Natural killer cell (primary cell): ENCODE measurements around the gene OR2V1. TPM values are rescaled to one million over a fixed set of nuclear protein-coding genes. Genes with fewer than 3 reads are reported as not detected.
"Not testable (repeated sequence)": the region's sequence is repeated elsewhere in the genome, so short reads cannot be mapped to it uniquely, and the experiment has no call there.

ENCODE experiments used
- ATAC-seq, 3 donors: fragments of 150-1000 bp in 2 of 3; fragments of 200-7000 bp in 1 of 3; cut with Tn5 transposase; 1 replicate in 1 of 3; 2 replicates in 2 of 3; pipeline ENCODE4 v1.10.0; 2021; ENCODE audit warnings: mild to moderate bottlenecking in 2 of 3, moderate library complexity in 2 of 3
- DNase-seq, 2 donors: peaks; one replicate each; pipeline versions ENCODE4 v3.0.0 to v3.0.0-alpha.2; 2013 to 2021; ENCODE audit warnings: mixed read lengths in 1 of 2
- H3K27ac ChIP-seq: one replicate; pipeline ENCODE4 v1.5.1; 2013; ENCODE audit warnings: mild to moderate bottlenecking, low read length
- H3K27me3 ChIP-seq: one replicate; pipeline ENCODE4 v1.6.1; 2013; ENCODE audit warnings: low read length; ENCODE audit not compliant: control insufficient read depth, insufficient read depth
- H3K36me3 ChIP-seq: one replicate; pipeline ENCODE4 v1.6.1; 2013; ENCODE audit warnings: low read length; ENCODE audit not compliant: control insufficient read depth, insufficient read depth
- H3K4me1 ChIP-seq: one replicate; pipeline ENCODE4 v1.6.1; 2013; ENCODE audit warnings: low read length; ENCODE audit not compliant: control insufficient read depth, insufficient read depth
- H3K4me3 ChIP-seq: one replicate; pipeline ENCODE4 v1.5.1; 2013; ENCODE audit warnings: low read length
- H3K9me3 ChIP-seq: one replicate; pipeline ENCODE4 v1.6.1; 2013; ENCODE audit warnings: low read length; ENCODE audit not compliant: control insufficient read depth, insufficient read depth
- H3K27ac Mint-ChIP-seq, 2 donors: one replicate each; pipeline ENCODE4 v1.8.0; 2022; ENCODE audit warnings: mild to moderate bottlenecking in 2 of 2, mixed read lengths in 2 of 2, moderate library complexity in 1 of 2
- H3K27me3 Mint-ChIP-seq, 2 donors: one replicate each; pipeline ENCODE4 v1.8.0; 2022; ENCODE audit warnings: low read depth in 2 of 2, mixed read lengths in 2 of 2
- H3K36me3 Mint-ChIP-seq: one replicate; pipeline ENCODE4 v1.8.0; 2022; ENCODE audit warnings: mixed read lengths
- H3K4me1 Mint-ChIP-seq, 2 donors: one replicate each; pipeline ENCODE4 v1.8.0; 2022; ENCODE audit warnings: mixed read lengths in 2 of 2
- H3K4me3 Mint-ChIP-seq: one replicate; pipeline ENCODE4 v1.8.0; 2022; ENCODE audit warnings: mild to moderate bottlenecking, moderate library complexity, mixed read lengths
- H3K9me3 Mint-ChIP-seq, 2 donors: one replicate each; pipeline ENCODE4 v1.8.0; 2022; ENCODE audit warnings: mixed read lengths in 2 of 2
- CTCF ChIP-seq: fragments of 200-600 bp; IDR thresholded peaks from one replicate; pipeline ENCODE4 v1.8.0; 2022; ENCODE audit warnings: antibody characterized with exemption
- WGBS: methylation state at CpG from one replicate; pipeline ENCODE4 v1.1.7; 2013; ENCODE audit warnings: missing lambda C conversion rate; ENCODE audit not compliant: insufficient coverage; 5-methylcytosine and 5-hydroxymethylcytosine counted together
- intact Hi-C: fragments of 100-400 bp; cut with micrococcal nuclease; formaldehyde crosslinking; loops from one replicate; pipeline ENCODE4 v1.14.2; 2022
- total RNA-seq, 4 donors: library from RNA; stranded (reverse); fragments of 120-200 nt in 1 of 4; gene quantifications; one replicate each; pipeline versions ENCODE4 v1.2.3 to v1.2.4, GENCODE V29; 2013 to 2022

Gene OR2V1
- total RNA-seq, 3 donors from 2014 or later (not counting 1 experiment from before 2014, with no cell fraction given), result not detected

DNA sequence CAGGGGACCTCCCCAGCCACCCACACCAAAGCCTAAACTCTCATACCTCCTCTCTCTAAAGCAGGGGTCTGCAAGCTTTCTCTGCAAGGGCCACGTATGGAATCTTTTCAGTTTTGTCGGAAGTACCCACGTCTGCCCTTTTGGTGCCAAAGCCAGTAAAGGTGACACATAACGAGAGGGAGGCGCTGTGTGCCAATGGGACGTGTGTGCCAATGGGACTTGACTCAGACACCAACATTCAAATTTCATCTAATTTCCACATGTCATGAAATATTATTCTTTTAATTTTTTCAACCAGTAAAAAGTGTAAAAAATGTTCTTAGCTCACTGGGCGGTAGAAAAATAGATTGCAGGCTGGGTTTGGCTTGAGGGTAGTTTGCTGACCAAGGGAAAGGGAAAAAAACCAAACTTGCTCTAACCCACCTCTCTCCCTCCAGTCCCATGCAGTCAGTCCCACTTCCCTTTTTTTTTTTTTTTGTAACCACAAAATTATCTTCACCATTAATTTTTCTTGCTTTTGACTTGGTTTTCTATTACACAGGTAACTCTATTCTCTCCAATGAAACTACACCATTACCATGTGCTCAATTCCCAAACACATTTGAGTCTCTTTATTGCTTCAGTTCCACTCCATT is 25.5 kb downstream of the OR2V1 start:
- DNase-seq, result no peak
- H3K27me3 Mint-ChIP-seq, result peaks cover 24 to 40% of the 10 kb centered on the region in 2 donors

GRCh38 chr5:181104606-181105390 is 26.2 kb downstream of the OR2V1 start:
- WGBS, result 58% methylated on average over 14 of the region's 20 CpGs
- not testable (repeated sequence) for H3K9me3 Mint-ChIP-seq, H3K4me1 Mint-ChIP-seq, ATAC-seq, H3K4me3 ChIP-seq, H3K4me3 Mint-ChIP-seq, H3K27ac Mint-ChIP-seq, H3K9me3 ChIP-seq, H3K36me3 ChIP-seq, H3K27ac ChIP-seq, H3K4me1 ChIP-seq, DNase-seq, H3K36me3 Mint-ChIP-seq
- H3K27me3 Mint-ChIP-seq, result peaks cover 26 to 44% of the 10 kb centered on the region in 2 donors
- peaks cover 11% of the 10 kb centered on the region for H3K27me3 ChIP-seq
- intact Hi-C loops, result loop anchor here (5.0 kb wide), 1 partner anchor 78 kb away; no protein-coding TSS in a partner anchor

More for the DNA sequence above, 25.5 kb downstream of the OR2V1 start:
- intact Hi-C loops, result no loop called here
- 64% methylated on average over 6 of the region's 7 CpGs for WGBS
- ATAC-seq, result no peak
- Histone ChIP-seq H3K27ac (no peak overlapping the region), H3K27me3 (peaks cover 8% of the 10 kb centered on the region), H3K9me3 (no peaks in the 10 kb centered on the region), H3K36me3 (no peaks in the 10 kb centered on the region), H3K4me3 (no peak overlapping the region), H3K4me1 (no peaks in the 10 kb centered on the region)
- Mint-ChIP-seq H3K9me3 (no peaks in the 10 kb centered on the region), H3K4me1 (peaks cover 8 to 10% of the 10 kb centered on the region in 2 donors), H3K4me3 (peak overlapping the region; percentile 1), H3K27ac (no peak overlapping the region), H3K36me3 (no peaks in the 10 kb centered on the region)
- TF ChIP-seq CTCF, result no peak

DNA sequence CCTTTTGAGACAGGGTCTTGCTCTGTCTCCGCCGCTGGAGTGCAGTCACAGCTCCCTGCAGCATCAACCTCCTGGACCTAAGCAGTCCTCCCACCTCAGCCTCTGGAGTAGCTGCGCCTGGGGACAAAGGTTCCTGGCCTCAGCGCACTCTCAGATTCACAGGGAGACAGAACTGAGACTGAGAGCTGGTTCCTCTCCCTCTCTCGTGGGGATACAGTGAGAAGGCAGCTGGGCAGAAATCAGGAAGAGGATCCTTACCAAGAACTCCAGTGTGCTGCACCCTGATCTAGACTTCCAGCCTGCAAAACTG is 26.8 kb downstream of the OR2V1 start:
- not testable (repeated sequence) for ATAC-seq, H3K36me3 ChIP-seq, H3K27ac ChIP-seq, H3K27ac Mint-ChIP-seq, H3K4me1 ChIP-seq, H3K4me1 Mint-ChIP-seq, H3K9me3 Mint-ChIP-seq, H3K4me3 ChIP-seq, H3K9me3 ChIP-seq, H3K36me3 Mint-ChIP-seq, DNase-seq
- Mint-ChIP-seq H3K27me3 (peaks cover 32 to 50% of the 10 kb centered on the region in 2 donors), H3K4me3 (peak overlapping the region; percentile 66)
- intact Hi-C loops, result loop anchor here (5.0 kb wide), 1 partner anchor 78 kb away; no protein-coding TSS in a partner anchor
- WGBS, result 9% methylated on average over 5 of the region's 5 CpGs
- peaks cover 16% of the 10 kb centered on the region for H3K27me3 ChIP-seq

- not testable (repeated sequence) for H3K9me3 ChIP-seq, H3K36me3 Mint-ChIP-seq, ATAC-seq, H3K27ac Mint-ChIP-seq, H3K4me3 ChIP-seq, H3K4me1 ChIP-seq, H3K9me3 Mint-ChIP-seq, H3K36me3 ChIP-seq, H3K27ac ChIP-seq, DNase-seq, H3K4me3 Mint-ChIP-seq, H3K4me1 Mint-ChIP-seq
- H3K27me3 ChIP-seq, result peaks cover 15% of the 10 kb centered on the region
- no CpG with 5 or more reads among the region's 30 CpGs for WGBS
- intact Hi-C loops, result loop anchor here (5.0 kb wide), 1 partner anchor 80 kb away; no protein-coding TSS in a partner anchor
- H3K27me3 Mint-ChIP-seq, result peaks cover 34 to 35% of the 10 kb centered on the region in 2 donors
Observed at GRCh38 chr5:181101930-181102674, 28.9 kb downstream of the OR2V1 start.

DNA sequence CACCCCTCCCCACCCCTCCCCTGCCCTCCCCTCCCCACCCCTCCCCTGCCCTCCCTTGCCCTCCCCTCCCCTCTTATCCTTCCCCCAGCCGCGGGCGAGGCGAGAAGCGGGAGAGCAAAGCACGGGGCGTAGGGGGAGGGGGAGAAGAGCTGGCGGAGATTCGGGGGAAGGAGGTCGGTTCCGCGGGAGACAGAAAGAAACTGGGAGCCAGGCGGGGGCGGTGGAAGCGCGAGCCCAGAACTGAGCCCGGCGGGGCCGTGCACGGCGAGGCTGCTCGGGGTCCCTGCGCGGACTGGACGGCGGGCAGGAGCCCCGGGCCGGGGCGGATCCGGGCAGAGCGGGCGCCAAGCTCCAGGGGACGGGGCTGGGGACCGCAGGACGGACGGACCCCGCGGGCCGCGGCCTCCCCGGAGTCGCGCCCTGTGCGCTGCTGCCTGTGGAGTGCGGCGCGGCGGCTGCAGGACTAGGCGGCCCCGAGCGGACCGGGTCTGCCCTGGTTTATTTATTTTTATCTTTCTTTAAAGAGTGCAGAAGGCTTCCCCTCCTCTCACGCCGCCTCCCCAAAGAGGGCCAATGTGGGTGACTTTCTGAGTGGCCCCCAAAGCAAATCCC is 29.8 kb downstream of the OR2V1 start:
- ATAC-seq, result not testable (repeated sequence)
- intact Hi-C loops, result loop anchor here (5.0 kb wide), 1 partner anchor 81 kb away; no protein-coding TSS in a partner anchor

More for the DNA sequence above, 29.8 kb downstream of the OR2V1 start:
- H3K4me3 Mint-ChIP-seq, DNase-seq, H3K4me3 ChIP-seq, H3K36me3 ChIP-seq, H3K4me1 ChIP-seq, H3K27ac ChIP-seq, H3K27ac Mint-ChIP-seq, H3K4me1 Mint-ChIP-seq, H3K9me3 Mint-ChIP-seq, H3K9me3 ChIP-seq, H3K36me3 Mint-ChIP-seq: not testable (repeated sequence)
- WGBS, result no CpG with 5 or more reads among the region's 54 CpGs
- H3K27me3 Mint-ChIP-seq, result peaks cover 31 to 32% of the 10 kb centered on the region in 2 donors
- peaks cover 14% of the 10 kb centered on the region for H3K27me3 ChIP-seq
